Measurements from ENCODE around the gene SMIM27.
A peak's percentile ranks its signal among the peaks of the same experiment; 100 is the strongest.

Gene SMIM27

GRCh38 chr9:32572900-32573523, 20.9 kb downstream of the SMIM27 start, which contains the start of gene NDUFB6:
NDUFB6 (minus strand) TSS chr9:32573159; CDS start chr9:32573060, 99 bp downstream.
- Mint-ChIP-seq H3K9me3 (no peaks in the 10 kb centered on the region), H3K27ac (peak within 1 kb of the TSS; percentile 99), H3K4me3 (peak within 1 kb of the TSS; percentile 92 to 99), H3K4me1 (peaks cover 10 to 13% of the 10 kb centered on the region in 2 donors), H3K36me3 (peaks cover 9 to 10% of the 10 kb centered on the region in 2 donors), H3K27me3 (peaks cover 6 to 8% of the 10 kb centered on the region in 2 donors)
- ATAC-seq (replicated peaks) (peak; percentile 89 to 93), DNase-seq (peak; percentile 94)

- peaks cover 8 to 11% of the 10 kb centered on the region in 2 donors for H3K27me3 Mint-ChIP-seq
- peaks cover 9 to 13% of the 10 kb centered on the region in 2 donors for H3K4me1 Mint-ChIP-seq
- H3K4me3 Mint-ChIP-seq, result peak overlapping the region in 1 of 2 donors; percentile 99
- no peak for ATAC-seq (replicated peaks)
- no peak for DNase-seq
- no peaks in the 10 kb centered on the region for H3K9me3 Mint-ChIP-seq
- H3K36me3 Mint-ChIP-seq, result peaks cover 4 to 7% of the 10 kb centered on the region in 2 donors
- H3K27ac Mint-ChIP-seq, result no peak overlapping the region
Observed at GRCh38 chr9:32573821-32574220, 21.7 kb downstream of the SMIM27 start.

- Mint-ChIP-seq H3K4me1 (peaks cover 8 to 11% of the 10 kb centered on the region in 2 donors), H3K27ac (no peak overlapping the region), H3K4me3 (no peak overlapping the region), H3K9me3 (no peaks in the 10 kb centered on the region), H3K36me3 (peaks cover 3 to 5% of the 10 kb centered on the region in 2 donors), H3K27me3 (peaks cover 8 to 20% of the 10 kb centered on the region in 2 donors)
- DNase-seq (no peak), ATAC-seq (replicated peaks) (no peak)
Observed at GRCh38 chr9:32574858-32575257, 22.7 kb downstream of the SMIM27 start.

- ATAC-seq (replicated peaks) (no peak), DNase-seq (no peak)
- H3K9me3 Mint-ChIP-seq, result no peaks in the 10 kb centered on the region
- no peak overlapping the region for H3K27ac Mint-ChIP-seq
- no peak overlapping the region for H3K4me3 Mint-ChIP-seq
- peaks cover 0 to 5% of the 10 kb centered on the region in 2 donors for H3K4me1 Mint-ChIP-seq
- H3K27me3 Mint-ChIP-seq, result peaks cover 16 to 27% of the 10 kb centered on the region in 2 donors
- H3K36me3 Mint-ChIP-seq, result no peaks in the 10 kb centered on the region
Observed at GRCh38 chr9:32577316-32577715, 25.2 kb downstream of the SMIM27 start.

GRCh38 chr9:32578976-32579375, 26.8 kb downstream of the SMIM27 start:
- peaks cover 16 to 27% of the 10 kb centered on the region in 2 donors for H3K27me3 Mint-ChIP-seq
- H3K27ac Mint-ChIP-seq, result no peak overlapping the region
- no peaks in the 10 kb centered on the region for H3K9me3 Mint-ChIP-seq
- H3K36me3 Mint-ChIP-seq, result no peaks in the 10 kb centered on the region
- no peak for ATAC-seq (replicated peaks)
- peaks cover 0 to 1% of the 10 kb centered on the region in 2 donors for H3K4me1 Mint-ChIP-seq
- no peak overlapping the region for H3K4me3 Mint-ChIP-seq
- no peak for DNase-seq

- Mint-ChIP-seq H3K4me1 (peaks cover 0 to 1% of the 10 kb centered on the region in 2 donors), H3K36me3 (no peaks in the 10 kb centered on the region), H3K27ac (no peak overlapping the region), H3K4me3 (no peak overlapping the region), H3K9me3 (no peaks in the 10 kb centered on the region), H3K27me3 (peaks cover 20 to 31% of the 10 kb centered on the region in 2 donors)
- ATAC-seq (replicated peaks) (peak; percentile 47 to 48), DNase-seq (peak; percentile 23)
Observed at GRCh38 chr9:32579706-32580331, 27.7 kb downstream of the SMIM27 start.

GRCh38 chr9:32580631-32581300, 28.6 kb downstream of the SMIM27 start:
- Mint-ChIP-seq H3K27ac (no peak overlapping the region), H3K4me3 (no peak overlapping the region), H3K9me3 (no peaks in the 10 kb centered on the region), H3K27me3 (peaks cover 25 to 38% of the 10 kb centered on the region in 2 donors), H3K36me3 (no peaks in the 10 kb centered on the region), H3K4me1 (peaks cover 0 to 1% of the 10 kb centered on the region in 2 donors)
- ATAC-seq (replicated peaks), result no peak
- DNase-seq, result no peak

GRCh38 chr9:32581512-32582143, 29.5 kb downstream of the SMIM27 start:
- Mint-ChIP-seq H3K4me1 (peaks cover 0 to 1% of the 10 kb centered on the region in 2 donors), H3K4me3 (no peak overlapping the region), H3K27ac (no peak overlapping the region), H3K27me3 (peaks cover 26 to 47% of the 10 kb centered on the region in 2 donors), H3K9me3 (no peaks in the 10 kb centered on the region), H3K36me3 (no peaks in the 10 kb centered on the region)
- DNase-seq (no peak), ATAC-seq (replicated peaks) (peak; percentile 50 to 70)

- no peaks in the 10 kb centered on the region for H3K9me3 Mint-ChIP-seq
- H3K4me1 Mint-ChIP-seq, result peaks cover 0 to 1% of the 10 kb centered on the region in 2 donors
- H3K4me3 Mint-ChIP-seq, result no peak overlapping the region
- no peak overlapping the region for H3K27ac Mint-ChIP-seq
- no peak for ATAC-seq (replicated peaks)
- DNase-seq, result no peak
- H3K27me3 Mint-ChIP-seq, result peaks cover 31 to 35% of the 10 kb centered on the region in 2 donors
- no peaks in the 10 kb centered on the region for H3K36me3 Mint-ChIP-seq
Observed at GRCh38 chr9:32584784-32585183, 32.7 kb downstream of the SMIM27 start.

- Mint-ChIP-seq H3K9me3 (no peaks in the 10 kb centered on the region), H3K36me3 (no peaks in the 10 kb centered on the region), H3K4me3 (no peak overlapping the region), H3K27ac (no peak overlapping the region), H3K4me1 (no peaks in the 10 kb centered on the region), H3K27me3 (peaks cover 39 to 57% of the 10 kb centered on the region in 2 donors)
- DNase-seq (no peak), ATAC-seq (replicated peaks) (peak in 1 of 2 donors; percentile 47)
Observed at GRCh38 chr9:32587901-32588300, 35.8 kb downstream of the SMIM27 start.

- DNase-seq, result no peak
- no peak overlapping the region for H3K4me3 Mint-ChIP-seq
- ATAC-seq (replicated peaks), result peak; percentile 70 to 80
- H3K36me3 Mint-ChIP-seq, result no peaks in the 10 kb centered on the region
- H3K27ac Mint-ChIP-seq, result no peak overlapping the region
- H3K4me1 Mint-ChIP-seq, result no peaks in the 10 kb centered on the region
- H3K9me3 Mint-ChIP-seq, result no peaks in the 10 kb centered on the region
- H3K27me3 Mint-ChIP-seq, result peaks cover 39 to 59% of the 10 kb centered on the region in 2 donors
Observed at GRCh38 chr9:32589083-32589723, 37.1 kb downstream of the SMIM27 start.

- ATAC-seq (replicated peaks) (no peak), DNase-seq (no peak)
- Mint-ChIP-seq H3K9me3 (no peaks in the 10 kb centered on the region), H3K4me3 (no peak overlapping the region), H3K4me1 (no peaks in the 10 kb centered on the region), H3K36me3 (no peaks in the 10 kb centered on the region), H3K27me3 (peaks cover 33 to 50% of the 10 kb centered on the region in 2 donors), H3K27ac (no peak overlapping the region)
Observed at GRCh38 chr9:32590476-32590875, 38.3 kb downstream of the SMIM27 start.

- H3K36me3 Mint-ChIP-seq, result no peaks in the 10 kb centered on the region
- no peak for ATAC-seq (replicated peaks)
Observed at GRCh38 chr9:32590898-32591297, 38.8 kb downstream of the SMIM27 start.

More at GRCh38 chr9:32590898-32591297, 38.8 kb downstream of the SMIM27 start:
- Mint-ChIP-seq H3K27me3 (peaks cover 28 to 46% of the 10 kb centered on the region in 2 donors), H3K9me3 (no peaks in the 10 kb centered on the region), H3K4me3 (no peak overlapping the region), H3K27ac (no peak overlapping the region), H3K4me1 (no peaks in the 10 kb centered on the region)
- no peak for DNase-seq

Measured in stimulated activated naive B cell treated with anti-CD40 and anti-IgM and Interleukin-4, amounts not matched to agents 10 μg/mL and 1 μg/mL and 100 μg/mL, for 72 hours (primary cell).